K562 (cell line): Measurements from ENCODE around the gene SH2B2. TPM values are rescaled to one million over a fixed set of nuclear protein-coding genes. Genes with fewer than 3 reads are reported as not detected.
A peak's percentile ranks its signal among the peaks of the same experiment; 100 is the strongest.

Experiments used
- ATF7 ChIP-seq: fragments of 450-650 bp; IDR thresholded peaks from 2 replicates; pipeline ENCODE4 v1.7.1; 2014; ENCODE audit warnings: mild to moderate bottlenecking, moderate library complexity
- EGR1 ChIP-seq: fragments of 450-650 bp; conservative IDR thresholded peaks from 2 replicates; pipeline ENCODE4 v1.6.1; 2017; ENCODE audit warnings: mild to moderate bottlenecking
- HDAC3 ChIP-seq: fragments of 450-650 bp; IDR thresholded peaks from 2 replicates; pipeline ENCODE4 v1.6.1; 2018; ENCODE audit warnings: borderline replicate concordance, mild to moderate bottlenecking, moderate library complexity; ENCODE audit not compliant: partially characterized antibody
- HNRNPLL ChIP-seq: fragments of 200-400 bp; formaldehyde crosslinking; IDR thresholded peaks from 2 replicates; pipeline ENCODE4 v1.6.1; 2017; ENCODE audit warnings: low read length, low read depth, mild to moderate bottlenecking; ENCODE audit not compliant: poor library complexity, severe bottlenecking
- MTA2 ChIP-seq: fragments of 450-650 bp; IDR thresholded peaks from 2 replicates; pipeline ENCODE4 v1.6.1; 2016; ENCODE audit warnings: low read depth
- PHB2 ChIP-seq: fragments of 450-650 bp; IDR thresholded peaks from 2 replicates; pipeline ENCODE4 v1.6.1; 2017; ENCODE audit warnings: low read depth
- PYGO2 ChIP-seq: fragments of 450-650 bp; IDR thresholded peaks from 2 replicates; pipeline ENCODE4 v1.6.1; 2016; ENCODE audit warnings: mild to moderate bottlenecking, missing genetic modification characterization, moderate library complexity, missing compliant biosample characterization
- SMARCC2 ChIP-seq: fragments of 450-650 bp; IDR thresholded peaks from 2 replicates; pipeline ENCODE4 v1.6.1; 2017; ENCODE audit warnings: antibody characterized with exemption, moderate library complexity, mild to moderate bottlenecking, low read depth
- SRSF1 ChIP-seq: fragments of 200-400 bp; formaldehyde crosslinking; IDR thresholded peaks from 2 replicates; pipeline ENCODE4 v1.6.1; 2017; ENCODE audit warnings: mild to moderate bottlenecking, low read depth, low read length, moderate library complexity
- STAT5B ChIP-seq: fragments of 250-450 bp; sonication (Bioruptor Pico); IDR thresholded peaks from 2 replicates; pipeline ENCODE4 v1.8.0; 2021; ENCODE audit warnings: mild to moderate bottlenecking, inconsistent platforms
- polyA plus RNA-seq, 8 experiments: library from polyadenylated mRNA; depleted of rRNA in 4 of 8; stranded (reverse) in 5 of 8; unstranded in 3 of 8; fragments of >200 nt; fragmentation: Nextera tagmentation in 2 of 8; fragmentation: Illumina TruSeq in 1 of 8; extraction: Ambion mirVana in 2 of 8; extraction: Trizol in 1 of 8; gene quantifications; 2 replicates each; pipeline versions ENCODE4 v1.2.1 to v1.2.3, GENCODE V29; 2011 to 2014; ENCODE audit warnings: inconsistent platforms in 1 of 8, missing spikeins in 1 of 8
- total RNA-seq, 7 experiments: library from RNA; depleted of rRNA in 6 of 7; stranded (reverse); fragments of >200 nt in 6 of 7; fragmentation: Illumina TruSeq in 2 of 7; extraction: Trizol in 2 of 7; gene quantifications; 2 replicates each; pipeline versions ENCODE4 v1.2.1 to v1.2.3, GENCODE V29; 2011 to 2021; ENCODE audit warnings: low replicate concordance in 1 of 7
- TF ChIP-seq, protein P1 (sequence below): fragments of 250-450 bp; sonication (Bioruptor Pico); IDR thresholded peaks from 2 replicates; pipeline ENCODE4 v1.5.0; 2022; ENCODE audit warnings: mild to moderate bottlenecking
- TF ChIP-seq, protein P2 (sequence below): fragments of 250-450 bp; sonication (Bioruptor Pico); IDR thresholded peaks from 2 replicates; pipeline ENCODE4 v1.8.0; 2022; ENCODE audit warnings: moderate library complexity, mild to moderate bottlenecking, inconsistent platforms
- TF ChIP-seq, protein P3 (sequence below): fragments of 250-450 bp; sonication (Bioruptor Pico); IDR thresholded peaks from 2 replicates; pipeline ENCODE4 v1.5.0; 2020; ENCODE audit warnings: mild to moderate bottlenecking
- TF ChIP-seq, protein P4 (sequence below), 3 experiments: fragments of 200-800 bp in 1 of 3; fragments of 250-450 bp in 1 of 3; fragments of 450-650 bp in 1 of 3; sonication (Bioruptor Pico) in 1 of 3; sonication (Bioruptor generic) in 1 of 3; formaldehyde crosslinking in 1 of 3; IDR thresholded peaks; 2 replicates each; pipeline versions ENCODE4 v1.6.1 to v1.8.0; 2016 to 2022; ENCODE audit warnings: mild to moderate bottlenecking in 2 of 3, missing genetic modification characterization in 2 of 3, missing compliant biosample characterization in 1 of 3, moderate library complexity in 1 of 3
- TF ChIP-seq, protein P5 (sequence below): fragments of 450-650 bp; conservative IDR thresholded peaks from 2 replicates; pipeline ENCODE4 v1.6.1; 2016; ENCODE audit warnings: missing genetic modification characterization, low read depth, mild to moderate bottlenecking, missing compliant biosample characterization, moderate library complexity
- TF ChIP-seq, protein P6 (sequence below): sonication (generic); formaldehyde crosslinking; IDR thresholded peaks from 2 replicates; pipeline ENCODE4 v1.8.0; 2022; ENCODE audit warnings: mild to moderate bottlenecking, low read depth, missing genetic modification reagents

The SH2B2 gene
- total and polyA plus RNA-seq, 9 of the 15 experiments (the other 6 are each of a cell fraction or from before 2014, with no cell fraction given) = 0.03 to 0.89 (median 0.07) TPM; not detected in 4

DNA sequence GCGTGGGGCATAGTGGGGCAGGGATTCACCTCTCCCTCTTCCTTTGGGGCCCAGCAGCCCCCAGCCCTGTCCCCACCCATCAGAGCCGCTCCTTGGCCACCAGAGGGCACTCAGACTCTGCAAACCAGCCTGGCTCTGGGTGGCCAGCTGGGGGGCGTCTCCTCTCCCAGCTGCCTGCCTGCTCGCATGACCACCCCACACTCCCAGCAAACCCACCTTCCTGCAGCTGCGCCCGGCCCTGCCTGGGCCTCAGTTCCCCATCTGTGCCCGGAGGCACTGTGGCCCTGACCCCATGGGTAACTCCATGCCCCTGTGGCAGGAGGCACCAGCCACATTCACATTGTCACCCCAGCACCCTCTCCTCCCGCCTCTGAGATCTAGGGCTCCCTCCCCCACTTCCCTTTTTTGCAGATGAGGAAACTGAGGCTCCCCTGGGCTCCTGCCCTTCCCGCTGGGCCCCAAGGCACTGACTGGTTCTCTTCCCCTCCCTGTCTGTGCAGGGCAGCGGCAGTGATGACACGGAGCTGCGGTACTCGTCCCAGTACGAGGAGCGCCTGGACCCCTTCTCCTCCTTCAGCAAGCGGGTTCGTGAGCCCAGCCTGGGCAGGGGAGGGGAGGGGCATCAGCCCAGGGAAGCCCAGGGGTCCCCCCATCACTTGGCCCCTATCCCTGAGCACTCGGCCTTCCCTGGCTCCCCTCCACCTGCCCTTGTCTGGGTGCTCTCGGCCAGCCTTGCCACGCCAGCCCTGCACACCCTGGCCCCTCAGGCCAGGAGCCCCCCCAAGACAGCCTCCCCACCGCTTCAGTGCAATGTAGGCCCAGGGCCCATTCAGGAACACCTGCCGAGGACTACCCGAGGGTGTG lies 6.9 kb upstream of the SH2B2 start (continued):
- TF ChIP-seq ATF7 (peak; percentile 48; the same call in 1 of the 2 replicates), SRSF1 (no peak), HDAC3 (no peak), EGR1 (no peak), MTA2 (no peak), STAT5B (CRISPR knock-in tag) (no peak), SMARCC2 (no peak), PYGO2 (tag) (no peak), HNRNPLL (no peak), PHB2 (0 out of 2 replicates have a peak, but pooled peaks have one; percentile 14)
- TF ChIP-seq, protein P1, sequence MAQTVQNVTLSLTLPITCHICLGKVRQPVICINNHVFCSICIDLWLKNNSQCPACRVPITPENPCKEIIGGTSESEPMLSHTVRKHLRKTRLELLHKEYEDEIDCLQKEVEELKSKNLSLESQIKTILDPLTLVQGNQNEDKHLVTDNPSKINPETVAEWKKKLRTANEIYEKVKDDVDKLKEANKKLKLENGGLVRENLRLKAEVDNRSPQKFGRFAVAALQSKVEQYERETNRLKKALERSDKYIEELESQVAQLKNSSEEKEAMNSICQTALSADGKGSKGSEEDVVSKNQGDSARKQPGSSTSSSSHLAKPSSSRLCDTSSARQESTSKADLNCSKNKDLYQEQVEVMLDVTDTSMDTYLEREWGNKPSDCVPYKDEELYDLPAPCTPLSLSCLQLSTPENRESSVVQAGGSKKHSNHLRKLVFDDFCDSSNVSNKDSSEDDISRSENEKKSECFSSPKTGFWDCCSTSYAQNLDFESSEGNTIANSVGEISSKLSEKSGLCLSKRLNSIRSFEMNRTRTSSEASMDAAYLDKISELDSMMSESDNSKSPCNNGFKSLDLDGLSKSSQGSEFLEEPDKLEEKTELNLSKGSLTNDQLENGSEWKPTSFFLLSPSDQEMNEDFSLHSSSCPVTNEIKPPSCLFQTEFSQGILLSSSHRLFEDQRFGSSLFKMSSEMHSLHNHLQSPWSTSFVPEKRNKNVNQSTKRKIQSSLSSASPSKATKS (CRISPR knock-in tag) = no peak
- TF ChIP-seq, protein P2, sequence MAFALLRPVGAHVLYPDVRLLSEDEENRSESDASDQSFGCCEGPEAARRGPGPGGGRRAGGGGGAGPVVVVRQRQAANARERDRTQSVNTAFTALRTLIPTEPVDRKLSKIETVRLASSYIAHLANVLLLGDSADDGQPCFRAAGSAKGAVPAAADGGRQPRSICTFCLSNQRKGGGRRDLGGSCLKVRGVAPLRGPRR (CRISPR knock-in tag) = no peak
- TF ChIP-seq, protein P3, sequence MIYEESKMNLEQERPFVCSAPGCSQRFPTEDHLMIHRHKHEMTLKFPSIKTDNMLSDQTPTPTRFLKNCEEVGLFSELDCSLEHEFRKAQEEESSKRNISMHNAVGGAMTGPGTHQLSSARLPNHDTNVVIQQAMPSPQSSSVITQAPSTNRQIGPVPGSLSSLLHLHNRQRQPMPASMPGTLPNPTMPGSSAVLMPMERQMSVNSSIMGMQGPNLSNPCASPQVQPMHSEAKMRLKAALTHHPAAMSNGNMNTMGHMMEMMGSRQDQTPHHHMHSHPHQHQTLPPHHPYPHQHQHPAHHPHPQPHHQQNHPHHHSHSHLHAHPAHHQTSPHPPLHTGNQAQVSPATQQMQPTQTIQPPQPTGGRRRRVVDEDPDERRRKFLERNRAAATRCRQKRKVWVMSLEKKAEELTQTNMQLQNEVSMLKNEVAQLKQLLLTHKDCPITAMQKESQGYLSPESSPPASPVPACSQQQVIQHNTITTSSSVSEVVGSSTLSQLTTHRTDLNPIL (CRISPR knock-in tag) = no peak
- TF ChIP-seq, protein P4, sequence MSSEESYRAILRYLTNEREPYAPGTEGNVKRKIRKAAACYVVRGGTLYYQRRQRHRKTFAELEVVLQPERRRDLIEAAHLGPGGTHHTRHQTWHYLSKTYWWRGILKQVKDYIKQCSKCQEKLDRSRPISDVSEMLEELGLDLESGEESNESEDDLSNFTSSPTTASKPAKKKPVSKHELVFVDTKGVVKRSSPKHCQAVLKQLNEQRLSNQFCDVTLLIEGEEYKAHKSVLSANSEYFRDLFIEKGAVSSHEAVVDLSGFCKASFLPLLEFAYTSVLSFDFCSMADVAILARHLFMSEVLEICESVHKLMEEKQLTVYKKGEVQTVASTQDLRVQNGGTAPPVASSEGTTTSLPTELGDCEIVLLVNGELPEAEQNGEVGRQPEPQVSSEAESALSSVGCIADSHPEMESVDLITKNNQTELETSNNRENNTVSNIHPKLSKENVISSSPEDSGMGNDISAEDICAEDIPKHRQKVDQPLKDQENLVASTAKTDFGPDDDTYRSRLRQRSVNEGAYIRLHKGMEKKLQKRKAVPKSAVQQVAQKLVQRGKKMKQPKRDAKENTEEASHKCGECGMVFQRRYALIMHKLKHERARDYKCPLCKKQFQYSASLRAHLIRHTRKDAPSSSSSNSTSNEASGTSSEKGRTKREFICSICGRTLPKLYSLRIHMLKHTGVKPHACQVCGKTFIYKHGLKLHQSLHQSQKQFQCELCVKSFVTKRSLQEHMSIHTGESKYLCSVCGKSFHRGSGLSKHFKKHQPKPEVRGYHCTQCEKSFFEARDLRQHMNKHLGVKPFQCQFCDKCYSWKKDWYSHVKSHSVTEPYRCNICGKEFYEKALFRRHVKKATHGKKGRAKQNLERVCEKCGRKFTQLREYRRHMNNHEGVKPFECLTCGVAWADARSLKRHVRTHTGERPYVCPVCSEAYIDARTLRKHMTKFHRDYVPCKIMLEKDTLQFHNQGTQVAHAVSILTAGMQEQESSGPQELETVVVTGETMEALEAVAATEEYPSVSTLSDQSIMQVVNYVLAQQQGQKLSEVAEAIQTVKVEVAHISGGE (CRISPR knock-in tag; IDR thresholded peaks at IDR 0.05) = no peak
- TF ChIP-seq, protein P5, sequence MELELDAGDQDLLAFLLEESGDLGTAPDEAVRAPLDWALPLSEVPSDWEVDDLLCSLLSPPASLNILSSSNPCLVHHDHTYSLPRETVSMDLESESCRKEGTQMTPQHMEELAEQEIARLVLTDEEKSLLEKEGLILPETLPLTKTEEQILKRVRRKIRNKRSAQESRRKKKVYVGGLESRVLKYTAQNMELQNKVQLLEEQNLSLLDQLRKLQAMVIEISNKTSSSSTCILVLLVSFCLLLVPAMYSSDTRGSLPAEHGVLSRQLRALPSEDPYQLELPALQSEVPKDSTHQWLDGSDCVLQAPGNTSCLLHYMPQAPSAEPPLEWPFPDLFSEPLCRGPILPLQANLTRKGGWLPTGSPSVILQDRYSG (tag) = no peak
- TF ChIP-seq, protein P6, sequence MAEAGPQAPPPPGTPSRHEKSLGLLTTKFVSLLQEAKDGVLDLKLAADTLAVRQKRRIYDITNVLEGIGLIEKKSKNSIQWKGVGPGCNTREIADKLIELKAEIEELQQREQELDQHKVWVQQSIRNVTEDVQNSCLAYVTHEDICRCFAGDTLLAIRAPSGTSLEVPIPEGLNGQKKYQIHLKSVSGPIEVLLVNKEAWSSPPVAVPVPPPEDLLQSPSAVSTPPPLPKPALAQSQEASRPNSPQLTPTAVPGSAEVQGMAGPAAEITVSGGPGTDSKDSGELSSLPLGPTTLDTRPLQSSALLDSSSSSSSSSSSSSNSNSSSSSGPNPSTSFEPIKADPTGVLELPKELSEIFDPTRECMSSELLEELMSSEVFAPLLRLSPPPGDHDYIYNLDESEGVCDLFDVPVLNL (CRISPR knock-in tag) = no peak
